GM10266 (cell line): ENCODE results near the gene MAD1L1.

Source experiments
- DNase-seq: peaks from one replicate; pipeline ENCODE4 v3.0.0; 2012; ENCODE audit errors: extremely low spot score
- TF ChIP-seq, protein P1 (sequence below): IDR thresholded peaks from 2 replicates; pipeline ENCODE4 v1.5.1; 2012; ENCODE audit warnings: mild to moderate bottlenecking, low read depth; ENCODE audit not compliant: control insufficient read depth, insufficient read depth; ENCODE audit errors: missing control alignments

MAD1L1 gene

DNA sequence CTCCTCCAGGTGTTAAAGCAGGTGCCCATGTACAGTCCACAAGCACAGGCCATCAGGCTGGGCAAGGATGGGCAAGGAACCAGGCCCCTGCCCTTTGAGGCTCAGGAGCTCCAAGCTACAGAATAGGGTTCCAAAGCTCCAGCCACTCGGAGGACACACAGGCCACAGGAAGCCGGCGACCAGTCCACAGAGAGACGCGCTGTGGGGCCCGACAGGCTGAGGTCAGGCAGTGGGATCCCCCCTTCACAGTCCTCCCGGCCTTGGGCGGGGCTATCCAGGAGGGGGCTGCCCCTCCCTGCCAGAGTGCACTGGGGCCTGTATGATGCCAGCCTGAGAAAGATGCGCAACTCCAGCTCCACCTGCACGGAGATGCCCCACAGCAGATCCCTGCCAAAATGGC lies 34.0 kb downstream of the MAD1L1 start:
- TF ChIP-seq, protein P1, sequence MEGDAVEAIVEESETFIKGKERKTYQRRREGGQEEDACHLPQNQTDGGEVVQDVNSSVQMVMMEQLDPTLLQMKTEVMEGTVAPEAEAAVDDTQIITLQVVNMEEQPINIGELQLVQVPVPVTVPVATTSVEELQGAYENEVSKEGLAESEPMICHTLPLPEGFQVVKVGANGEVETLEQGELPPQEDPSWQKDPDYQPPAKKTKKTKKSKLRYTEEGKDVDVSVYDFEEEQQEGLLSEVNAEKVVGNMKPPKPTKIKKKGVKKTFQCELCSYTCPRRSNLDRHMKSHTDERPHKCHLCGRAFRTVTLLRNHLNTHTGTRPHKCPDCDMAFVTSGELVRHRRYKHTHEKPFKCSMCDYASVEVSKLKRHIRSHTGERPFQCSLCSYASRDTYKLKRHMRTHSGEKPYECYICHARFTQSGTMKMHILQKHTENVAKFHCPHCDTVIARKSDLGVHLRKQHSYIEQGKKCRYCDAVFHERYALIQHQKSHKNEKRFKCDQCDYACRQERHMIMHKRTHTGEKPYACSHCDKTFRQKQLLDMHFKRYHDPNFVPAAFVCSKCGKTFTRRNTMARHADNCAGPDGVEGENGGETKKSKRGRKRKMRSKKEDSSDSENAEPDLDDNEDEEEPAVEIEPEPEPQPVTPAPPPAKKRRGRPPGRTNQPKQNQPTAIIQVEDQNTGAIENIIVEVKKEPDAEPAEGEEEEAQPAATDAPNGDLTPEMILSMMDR: no peak
- DNase-seq: no peak

DNA sequence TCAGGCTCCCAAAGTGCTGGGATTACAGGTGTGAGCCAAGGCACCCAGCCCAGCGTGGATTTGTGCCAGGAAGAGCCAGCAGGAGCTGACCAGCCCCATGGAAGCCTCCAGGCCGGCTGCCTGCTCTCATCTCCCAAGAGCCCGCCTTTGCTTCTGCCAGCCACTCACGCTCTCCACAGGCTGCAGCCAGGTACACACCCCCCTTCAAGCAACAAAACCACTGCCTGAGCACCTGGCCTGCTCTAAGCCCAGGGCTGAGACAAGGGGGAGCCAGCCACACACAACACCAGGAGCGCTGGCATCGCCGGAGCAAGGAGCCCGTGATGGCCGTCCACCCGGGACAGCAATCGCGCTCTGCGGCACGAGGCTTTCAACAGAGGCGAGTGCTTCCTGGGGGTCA lies 34.5 kb downstream of the MAD1L1 start:
- DNase-seq: no peak
- TF ChIP-seq, protein P1: no peak

DNA sequence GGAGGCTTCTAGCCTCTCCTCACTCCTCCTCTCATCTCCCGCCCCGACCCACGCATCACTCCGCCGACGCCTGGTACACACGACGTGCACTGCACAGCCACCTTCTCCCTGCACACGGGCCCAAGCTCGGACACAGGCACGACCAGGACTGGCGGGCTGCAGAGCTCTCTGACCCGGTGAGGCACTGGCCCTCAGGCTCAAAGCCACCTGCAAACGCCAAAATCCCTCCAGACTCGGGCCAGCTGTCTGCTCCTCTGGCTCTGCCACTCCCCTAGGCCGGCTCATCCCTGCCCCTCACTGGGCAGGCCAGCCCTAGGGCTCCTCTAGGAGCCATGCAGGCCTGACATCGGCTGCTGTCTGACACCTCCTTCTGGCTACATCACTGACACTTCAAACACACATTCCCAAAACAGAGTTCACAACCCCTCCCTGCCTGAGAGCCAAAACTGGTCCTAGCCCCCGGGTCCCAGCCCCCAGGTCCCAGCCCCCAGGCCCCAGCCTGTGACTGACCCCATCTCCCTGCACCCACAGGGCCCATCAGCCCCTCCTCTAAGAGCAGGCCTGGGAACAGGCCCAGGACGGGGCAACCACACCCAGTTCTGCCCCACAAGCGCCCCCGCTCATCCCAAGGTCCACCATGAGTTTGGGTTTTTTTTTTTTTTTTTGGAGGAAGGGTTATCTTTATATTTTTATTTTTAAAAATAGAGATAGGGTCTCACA lies 35.1 kb downstream of the MAD1L1 start:
- TF ChIP-seq, protein P1: no peak
- no peak for DNase-seq

DNA sequence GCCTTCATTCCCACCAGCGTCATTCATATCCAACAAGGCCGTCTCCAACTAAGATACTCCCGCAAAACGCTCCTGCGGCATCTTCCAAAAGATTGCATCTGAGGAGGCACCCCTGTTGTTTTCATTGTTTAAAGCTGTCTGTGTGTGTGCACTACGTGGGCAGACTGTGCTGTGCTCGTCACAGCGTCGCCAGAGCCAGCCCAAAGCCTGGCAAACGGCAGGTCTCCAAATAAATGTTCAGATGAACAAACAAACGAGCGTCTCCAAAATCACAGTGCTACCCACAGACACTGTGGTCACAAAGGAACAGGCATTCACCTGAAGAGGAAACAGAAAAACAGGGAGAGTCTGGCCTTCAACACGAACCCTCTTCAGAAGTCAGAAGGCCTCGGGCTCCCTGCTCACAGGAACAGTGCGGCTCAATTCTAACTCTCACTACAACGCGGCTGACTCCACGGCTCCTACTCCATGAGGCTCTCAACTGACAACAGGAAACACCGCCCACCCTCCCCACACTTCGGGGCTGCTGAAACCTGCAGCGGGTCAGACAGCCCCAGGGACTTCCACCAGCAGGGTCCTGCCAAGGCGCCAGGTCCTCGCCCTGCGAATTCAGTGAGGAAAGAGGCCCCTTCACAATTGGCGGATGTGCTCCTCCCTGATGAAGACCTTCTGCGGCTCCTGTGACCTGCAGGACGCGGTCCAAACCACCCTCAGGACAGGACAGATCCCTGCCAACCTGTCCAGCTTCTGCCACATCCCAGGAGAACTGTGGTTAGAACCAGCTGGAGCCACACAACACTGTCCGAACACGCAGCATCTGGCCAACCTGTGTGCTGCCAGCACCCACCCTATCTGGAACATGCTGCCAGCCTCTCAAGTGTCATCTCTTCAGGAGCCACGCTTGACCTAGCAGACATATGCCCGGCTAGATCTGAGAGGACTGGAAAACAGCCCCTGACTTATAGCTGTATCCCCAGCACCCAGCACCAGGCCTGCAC lies 36.1 kb downstream of the MAD1L1 start:
- TF ChIP-seq, protein P1: no peak
- no peak for DNase-seq

DNA sequence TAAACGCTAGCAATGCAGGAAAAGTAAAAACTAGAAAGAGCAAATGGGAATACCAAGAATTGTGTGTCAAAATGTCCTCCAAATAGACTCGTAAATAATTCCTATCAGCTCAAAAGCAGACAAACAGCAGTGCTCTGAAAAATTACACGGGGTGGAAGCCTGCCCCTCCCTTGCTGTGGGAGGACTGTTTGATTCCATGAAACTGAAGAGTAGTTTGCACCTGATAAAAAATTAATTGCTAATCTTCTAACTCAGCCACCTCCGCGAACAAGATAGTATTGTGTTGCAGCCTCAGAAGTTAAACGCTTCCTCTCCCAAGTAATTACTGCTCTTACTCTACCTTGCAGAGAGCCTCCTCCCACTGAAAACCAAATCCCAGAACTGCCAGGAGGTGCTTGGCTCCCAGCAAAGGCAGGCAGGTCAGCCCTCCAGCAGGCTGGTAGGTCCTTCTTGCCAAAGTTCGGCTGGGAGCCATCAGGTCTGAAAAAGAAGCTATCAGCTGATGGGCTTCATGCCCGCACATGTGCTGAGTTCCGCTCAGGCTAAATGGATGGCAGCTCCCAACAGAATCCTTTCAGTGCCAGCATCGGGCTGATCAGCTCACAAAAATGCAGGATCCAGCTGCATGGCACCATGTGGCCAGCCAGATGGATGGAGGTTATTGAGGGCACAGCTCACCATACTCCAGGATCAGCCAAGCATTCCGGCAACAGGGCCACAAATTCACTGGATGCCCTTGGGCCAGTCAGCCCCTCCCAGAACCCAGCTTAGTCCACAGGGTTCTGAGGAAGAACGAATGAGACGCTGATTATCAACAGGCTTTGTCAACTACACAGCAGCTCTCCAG lies 37.1 kb downstream of the MAD1L1 start:
- DNase-seq: no peak
- TF ChIP-seq, protein P1: no peak

DNA sequence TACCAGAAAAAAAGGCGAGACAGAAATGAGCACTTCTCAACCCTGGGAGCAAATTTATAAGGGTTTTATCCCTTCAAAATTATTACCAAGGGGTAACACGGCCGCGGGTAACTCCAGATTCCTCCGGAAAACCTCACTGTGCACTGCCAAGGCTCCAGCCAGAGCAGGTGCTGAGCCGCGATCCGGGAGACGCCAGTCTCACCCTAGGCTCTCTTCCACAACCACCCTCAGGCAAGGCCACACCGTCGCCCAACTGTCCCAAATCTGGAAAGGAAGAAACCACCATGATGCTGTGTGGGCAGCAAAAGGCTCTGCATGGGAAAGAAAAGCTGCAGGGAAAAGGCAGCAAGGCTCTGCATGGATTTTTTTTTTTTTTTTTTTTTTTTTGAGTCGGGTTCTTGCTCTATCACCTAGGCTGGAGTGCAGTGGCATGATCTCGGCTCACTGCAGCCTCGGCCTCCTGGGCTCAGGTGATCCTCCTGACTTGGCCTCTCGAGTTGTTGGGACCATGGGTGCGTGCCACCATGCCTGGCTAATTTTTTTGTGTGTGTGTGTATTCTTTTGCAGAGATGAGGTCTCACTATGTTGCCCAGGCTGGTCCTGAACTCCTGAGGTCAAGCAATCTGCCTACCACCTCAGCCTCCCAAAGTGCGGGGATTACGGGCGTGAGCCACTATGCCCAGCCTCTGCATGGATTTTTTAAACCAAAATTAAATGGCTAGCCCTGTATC lies 39.0 kb downstream of the MAD1L1 start:
- no peak for DNase-seq
- TF ChIP-seq, protein P1: no peak
